GM12878 (cell line): ENCODE measurements around the gene ARHGAP1. TPM values are rescaled to one million over a fixed set of nuclear protein-coding genes. Genes with fewer than 3 reads are reported as not detected.

ENCODE experiments used
- ATAC-seq: fragments of 200-7000 bp; cut with Tn5 transposase; 3 replicates; pipeline ENCODE4 v1.9.1; 2020; ENCODE audit warnings: mild to moderate bottlenecking, moderate library complexity
- BruUV-seq: library from RNA; stranded (reverse); fragments of 400-500 nt; replicated peaks from 2 replicates; lab custom pipeline; 2021; lab: Mats Ljungman, UMichigan
- CTCF ChIA-PET: fragments of 300-600 bp; sonication (Branson Sonifier 250); formaldehyde crosslinking; extraction: SDS; loops from one replicate; lab custom pipeline; 2021; ENCODE audit warnings: inconsistent platforms; lab: Yijun Ruan, JAX
- POLR2A ChIA-PET: fragments of 350-600 bp; formaldehyde crosslinking; extraction: SDS; loops from one replicate; lab custom pipeline; 2021; ENCODE audit warnings: inconsistent platforms; lab: Charles Lee
- RAD21 ChIA-PET: fragments of 300-600 bp; sonication (Branson Sonifier 250); formaldehyde crosslinking; loops from one replicate; lab custom pipeline; 2023; ENCODE audit warnings: antibody characterized with exemption; ENCODE audit not compliant: unreplicated experiment; lab: Charles Lee
- SMC1A ChIA-PET: fragments of 300-600 bp; sonication (Branson Sonifier 250); formaldehyde crosslinking; loops from one replicate; lab custom pipeline; 2023; ENCODE audit not compliant: unreplicated experiment, uncharacterized antibody; lab: Charles Lee
- DNase-seq: peaks from one replicate; pipeline ENCODE4 v3.0.0-alpha.2; 2011; ENCODE audit warnings: low read depth, low spot score
- FAIRE-seq: peaks from 3 replicates; lab custom pipeline; 2011; peaks lifted over from hg19 to GRCh38; lab: Jason Lieb, UNC
- H2AFZ ChIP-seq: 2 replicates; pipeline ENCODE4 v1.6.0; 2011; ENCODE audit warnings: low read depth, low read length, control low read depth; ENCODE audit not compliant: control insufficient read depth
- H3K27ac ChIP-seq: 2 replicates; pipeline ENCODE4 v1.5.1; 2011; ENCODE audit warnings: control low read depth; ENCODE audit not compliant: control insufficient read depth, insufficient read depth
- H3K27me3 ChIP-seq, 2 experiments: replicated peaks in 1 of 2; 2 replicates each; pipeline versions ENCODE4 v1.6.0 to v1.6.1; 2011; ENCODE audit warnings: low read length in 1 of 2; ENCODE audit not compliant: control insufficient read depth in 2 of 2, insufficient read depth in 2 of 2
- H3K36me3 ChIP-seq, 2 experiments: 2 replicates each; pipeline ENCODE4 v1.5.1; 2011; ENCODE audit warnings: low read length in 1 of 2; ENCODE audit not compliant: control insufficient read depth in 2 of 2, insufficient read depth in 2 of 2
- H3K4me1 ChIP-seq: 2 replicates; pipeline ENCODE4 v1.6.1; 2011; ENCODE audit warnings: mild to moderate bottlenecking, low read length, moderate library complexity, mixed read lengths; ENCODE audit not compliant: control insufficient read depth, insufficient read depth
- H3K4me2 ChIP-seq: 2 replicates; pipeline ENCODE4 v1.6.0; 2011; ENCODE audit warnings: control low read depth; ENCODE audit not compliant: control insufficient read depth, insufficient read depth
- H3K4me3 ChIP-seq: fragments of 200-600 bp; sonication (generic); 2 replicates; pipeline ENCODE4 v1.5.1; 2016
- H3K79me2 ChIP-seq: 2 replicates; pipeline ENCODE4 v1.6.0; 2011; ENCODE audit warnings: low read length; ENCODE audit not compliant: control insufficient read depth, insufficient read depth
- H3K9ac ChIP-seq: 2 replicates; pipeline ENCODE4 v1.8.0; 2011; ENCODE audit warnings: low read length, control low read depth, mixed read lengths; ENCODE audit not compliant: control insufficient read depth, insufficient read depth
- H3K9me3 ChIP-seq: replicated peaks from 3 replicates; pipeline ENCODE4 v1.5.1; 2011; ENCODE audit warnings: mild to moderate bottlenecking, low read length; ENCODE audit not compliant: control insufficient read depth, insufficient read depth
- H4K20me1 ChIP-seq: 2 replicates; pipeline ENCODE4 v1.6.0; 2011; ENCODE audit not compliant: control insufficient read depth, insufficient read depth
- CHD1 ChIP-seq: IDR thresholded peaks from 2 replicates; pipeline ENCODE4 v1.6.1; 2012; ENCODE audit warnings: low read depth, low read length, improper control_type of control experiment
- CHD4 ChIP-seq: fragments of 200-600 bp; sonication (generic); IDR thresholded peaks from 2 replicates; pipeline ENCODE4 v1.6.1; 2016; ENCODE audit warnings: mild to moderate bottlenecking
- DPF2 ChIP-seq: fragments of 450-650 bp; IDR thresholded peaks from 2 replicates; pipeline ENCODE4 v1.6.1; 2017; ENCODE audit warnings: mild to moderate bottlenecking
- ETV6 ChIP-seq, 2 experiments: fragments of 450-650 bp in 1 of 2; IDR thresholded peaks in 1 of 2; conservative IDR thresholded peaks in 1 of 2; 2 replicates each; pipeline ENCODE4 v1.6.1; 2014; ENCODE audit warnings: antibody characterized with exemption in 1 of 2, borderline replicate concordance in 1 of 2, low read depth in 1 of 2, mild to moderate bottlenecking in 1 of 2, moderate library complexity in 1 of 2
- MEF2B ChIP-seq: fragments of 450-650 bp; IDR thresholded peaks from 2 replicates; pipeline ENCODE4 v1.6.1; 2018; ENCODE audit warnings: mild to moderate bottlenecking, moderate library complexity; ENCODE audit not compliant: partially characterized antibody, poor library complexity, severe bottlenecking
- MLLT1 ChIP-seq: fragments of 450-650 bp; IDR thresholded peaks from 2 replicates; pipeline ENCODE4 v1.6.1; 2016; ENCODE audit warnings: mild to moderate bottlenecking
- MYC ChIP-seq: IDR thresholded peaks from 2 replicates; pipeline ENCODE4 v1.6.1; 2011; ENCODE audit warnings: mild to moderate bottlenecking, low read length, moderate library complexity, inconsistent platforms; ENCODE audit not compliant: insufficient read depth, insufficient replicate concordance, insufficient read length, severe bottlenecking
- PBX3 ChIP-seq: IDR thresholded peaks from 2 replicates; pipeline ENCODE4 v1.6.1; 2011; ENCODE audit warnings: mild to moderate bottlenecking, low read depth, low read length, moderate library complexity; ENCODE audit not compliant: insufficient replicate concordance
- SPI1 ChIP-seq: IDR thresholded peaks from 2 replicates; pipeline ENCODE4 v1.6.1; 2011; ENCODE audit warnings: low read depth, mild to moderate bottlenecking, low read length, moderate library complexity, borderline replicate concordance; ENCODE audit not compliant: insufficient read depth
- TARDBP ChIP-seq: IDR thresholded peaks from 2 replicates; pipeline ENCODE4 v1.6.1; 2016; ENCODE audit warnings: borderline replicate concordance
- ZBTB4 ChIP-seq: fragments of 450-650 bp; formaldehyde crosslinking; IDR thresholded peaks from 2 replicates; pipeline ENCODE4 v1.4.0; 2022; ENCODE audit warnings: mild to moderate bottlenecking, moderate library complexity
- WGBS: methylation state at CpG from one replicate; pipeline ENCODE4 v1.1.6; 2016; ENCODE audit warnings: low lambda C conversion rate; ENCODE audit not compliant: insufficient replicate concordance, insufficient coverage; ENCODE audit errors: missing lambda C conversion rate; 5-methylcytosine and 5-hydroxymethylcytosine counted together
- in situ Hi-C: fragments of 300-500 bp; cut with MboI; formaldehyde crosslinking; loops from 9 replicates; pipeline ENCODE4 v1.14.3; 2018; ENCODE audit warnings: mixed read lengths
- intact Hi-C: fragments of 100-400 bp; cut with micrococcal nuclease; formaldehyde crosslinking; loops from one replicate; pipeline ENCODE4 v1.14.2; 2022; ENCODE audit not compliant: unreplicated experiment
- polyA plus RNA-seq, 11 experiments: library from polyadenylated mRNA; depleted of rRNA in 4 of 11; unstranded in 6 of 11; stranded (reverse) in 5 of 11; fragments of >200 nt; fragmentation: Nextera tagmentation in 4 of 11; fragmentation: Illumina TruSeq in 1 of 11; extraction: Ambion mirVana in 4 of 11; extraction: Trizol in 1 of 11; gene quantifications; 1 replicate in 1 of 11; 2 replicates in 10 of 11; pipeline versions ENCODE4 v1.2.1 to v1.2.3, GENCODE V29; 2011 to 2016; ENCODE audit warnings: inconsistent platforms in 2 of 11, missing spikeins in 2 of 11, low read depth in 1 of 11
- total RNA-seq, 4 experiments: library from RNA; depleted of rRNA in 3 of 4; stranded (reverse); fragments of >200 nt in 3 of 4; fragmentation: Illumina TruSeq in 1 of 4; extraction: Trizol in 1 of 4; gene quantifications; 2 replicates each; pipeline versions ENCODE4 v1.2.1 to v1.2.3, GENCODE V29; 2013 to 2021

The ARHGAP1 gene
- total and polyA plus RNA-seq, 10 of the 15 experiments (the other 5 are each of a cell fraction or from before 2014, with no cell fraction given): 4.3 to 45.5 (median 23.2) TPM

- intact Hi-C loops (no loop called here), in situ Hi-C loops (no loop called here)
- FAIRE-seq: no peak
- WGBS: 85% methylated on average over 6 of the region's 7 CpGs
- no peaks in the 10 kb centered on the region for H4K20me1 ChIP-seq
- ATAC-seq: no peak
- no peak for DNase-seq
- H3K27ac ChIP-seq: no peak overlapping the region
- ChIA-PET SMC1A (no interaction called here), POLR2A (no interaction called here), RAD21 (no interaction called here), CTCF (no interaction called here)
- no peak overlapping the region for H3K9ac ChIP-seq
- peaks cover 3 to 26% of the 10 kb centered on the region in 2 experiments; a peak in 3 of 4 replicates for H3K36me3 ChIP-seq
- TF ChIP-seq CHD1 (no peak), TARDBP (no peak), MYC (no peak), PBX3 (no peak), CHD4 (no peak), SPI1 (no peak), DPF2 (no peak), MLLT1 (no peak), ZBTB4 (no peak), ETV6 (conservative IDR thresholded peaks at IDR 0.05 in 1 of 2, IDR thresholded peaks at IDR 0.05 in 1 of 2; ENCODE audit: borderline replicate concordance in 1 of 2, low read depth in 1 of 2) (no peak), MEF2B (no peak)
- no peaks in the 10 kb centered on the region for H3K4me1 ChIP-seq
- no peaks in the 10 kb centered on the region for H3K27me3 ChIP-seq
- H3K9me3 ChIP-seq: no peaks in the 10 kb centered on the region
- H3K79me2 ChIP-seq: no peaks in the 10 kb centered on the region
- no peak overlapping the region for H3K4me3 ChIP-seq
- H3K4me2 ChIP-seq: no peak overlapping the region
- BruUV-seq: no TSS peak
- no peak overlapping the region for H2AFZ ChIP-seq
Observed at GRCh38 chr11:46675949-46676348, 24.5 kb downstream of the ARHGAP1 start.
